B cell (primary cell): ENCODE results near the gene IKZF3. TPM values are rescaled to one million over a fixed set of nuclear protein-coding genes. Genes with fewer than 3 reads are reported as not detected.

ENCODE experiments used
- ATAC-seq: fragments of 200-7000 bp; cut with Tn5 transposase; one replicate; pipeline ENCODE4 v1.10.0; 2021; ENCODE audit warnings: low read depth, mild to moderate bottlenecking, moderate number of reproducible peaks, moderate library complexity
- CTCF ChIA-PET: fragments of 350-600 bp; sonication (Branson Sonifier 250); formaldehyde crosslinking; loops from one replicate; lab custom pipeline; 2021; ENCODE audit warnings: antibody characterized with exemption, inconsistent platforms; lab: Charles Lee
- POLR2A ChIA-PET: fragments of 350-600 bp; sonication (Branson Sonifier 250); formaldehyde crosslinking; loops from one replicate; lab custom pipeline; 2021; ENCODE audit warnings: antibody characterized with exemption; lab: Charles Lee
- DNase-seq: peaks from one replicate; pipeline ENCODE4 v3.0.0; 2013
- H2AFZ ChIP-seq: 2 replicates; pipeline ENCODE4 v1.6.1; 2012; ENCODE audit warnings: mild to moderate bottlenecking, low read depth, low read length; ENCODE audit not compliant: insufficient read depth, poor library complexity, severe bottlenecking
- H3K27ac ChIP-seq, 2 donors: 1 replicate in 1 of 2; 2 replicates in 1 of 2; pipeline ENCODE4 v1.5.1; 2012 to 2013; ENCODE audit warnings: low read length in 2 of 2, mild to moderate bottlenecking in 2 of 2, moderate library complexity in 1 of 2
- H3K27me3 ChIP-seq, 4 experiments: fragments of 200-600 bp in 1 of 4; sonication (generic) in 1 of 4; replicated peaks in 1 of 4; 1 replicate in 2 of 4; 2 replicates in 2 of 4; pipeline versions ENCODE4 v1.6.1 to v1.7.0; 2013 to 2016; ENCODE audit warnings: low read length in 3 of 4, mild to moderate bottlenecking in 2 of 4, mixed read lengths in 1 of 4, moderate library complexity in 1 of 4; ENCODE audit not compliant: insufficient read depth in 4 of 4, control insufficient read depth in 3 of 4; ENCODE audit errors: control extremely low read depth in 1 of 4
- H3K36me3 ChIP-seq, 2 experiments: replicated peaks in 1 of 2; 1 replicate in 1 of 2; 2 replicates in 1 of 2; pipeline versions ENCODE4 v1.6.1 to v1.7.1; 2013; ENCODE audit warnings: low read length in 1 of 2; ENCODE audit not compliant: insufficient read depth in 2 of 2, control insufficient read depth in 1 of 2; ENCODE audit errors: control extremely low read depth in 1 of 2, extremely low read depth in 1 of 2
- H3K4me1 ChIP-seq, 2 donors: fragments of 200-600 bp in 1 of 2; sonication (generic) in 1 of 2; 1 replicate in 1 of 2; 2 replicates in 1 of 2; pipeline versions ENCODE4 v1.5.1 to v1.6.1; 2013 to 2017; ENCODE audit warnings: low read length in 2 of 2; ENCODE audit not compliant: control insufficient read depth in 2 of 2, insufficient read depth in 2 of 2
- H3K4me2 ChIP-seq: replicated peaks from 2 replicates; pipeline ENCODE3; 2012; ENCODE audit warnings: mild to moderate bottlenecking, low read depth, low read length; ENCODE audit not compliant: poor library complexity, severe bottlenecking
- H3K4me3 ChIP-seq, 5 experiments: fragments of 200-600 bp in 1 of 5; sonication (generic) in 1 of 5; 1 replicate in 3 of 5; 2 replicates in 2 of 5; pipeline versions ENCODE4 v1.5.1 to v1.7.0; 2011 to 2016; ENCODE audit warnings: low read length in 4 of 5, mild to moderate bottlenecking in 4 of 5, low read depth in 2 of 5, control low read depth in 1 of 5, moderate library complexity in 1 of 5; ENCODE audit not compliant: insufficient read depth in 1 of 5; ENCODE audit errors: control extremely low read depth in 1 of 5, extremely low read depth in 1 of 5
- H3K79me2 ChIP-seq: fragments of 200-600 bp; sonication (generic); one replicate; pipeline ENCODE4 v1.6.0; 2016; ENCODE audit warnings: low read length; ENCODE audit not compliant: control insufficient read depth, insufficient read depth
- H3K9ac ChIP-seq: fragments of 200-600 bp; sonication (generic); 2 replicates; pipeline ENCODE4 v1.6.1; 2017; ENCODE audit warnings: mild to moderate bottlenecking, low read length, moderate library complexity
- H3K9me3 ChIP-seq, 3 donors: one replicate each; pipeline versions ENCODE4 v1.6.1 to v1.7.1; 2013; ENCODE audit warnings: low read length in 2 of 3; ENCODE audit not compliant: control insufficient read depth in 2 of 3, insufficient read depth in 1 of 3; ENCODE audit errors: control extremely low read depth in 1 of 3
- H4K20me1 ChIP-seq: 2 replicates; pipeline ENCODE4 v1.6.0; 2012; ENCODE audit warnings: mild to moderate bottlenecking, low read length; ENCODE audit not compliant: insufficient read depth, control insufficient read depth, poor library complexity, severe bottlenecking
- H3K27ac Mint-ChIP-seq: one replicate; pipeline ENCODE4 v1.8.0; 2021; ENCODE audit warnings: mixed read lengths
- H3K27me3 Mint-ChIP-seq: one replicate; pipeline ENCODE4 v1.8.0; 2021; ENCODE audit warnings: mixed read lengths
- H3K4me1 Mint-ChIP-seq: one replicate; pipeline ENCODE4 v1.8.0; 2021; ENCODE audit warnings: mixed read lengths
- H3K4me3 Mint-ChIP-seq: one replicate; pipeline ENCODE4 v1.8.0; 2021; ENCODE audit warnings: mixed read lengths
- H3K9me3 Mint-ChIP-seq: one replicate; pipeline ENCODE4 v1.8.0; 2022; ENCODE audit warnings: mixed read lengths; ENCODE audit not compliant: insufficient read depth
- EZH2 ChIP-seq: IDR thresholded peaks from 2 replicates; pipeline ENCODE4 v1.6.1; 2012; ENCODE audit warnings: borderline replicate concordance, low read depth, mild to moderate bottlenecking, moderate library complexity, low read length; ENCODE audit not compliant: insufficient read depth, poor library complexity, severe bottlenecking
- WGBS: methylation state at CpG from one replicate; pipeline ENCODE4 v1.1.5; 2013; ENCODE audit warnings: missing lambda C conversion rate; ENCODE audit not compliant: insufficient coverage; 5-methylcytosine and 5-hydroxymethylcytosine counted together
- intact Hi-C: fragments of 100-400 bp; cut with micrococcal nuclease; formaldehyde crosslinking; loops from one replicate; pipeline ENCODE4 v1.10.0; 2022
- polyA plus RNA-seq: library from polyadenylated mRNA; depleted of rRNA; stranded (reverse); fragments of >200 nt; gene quantifications from 2 replicates; pipeline ENCODE4 v1.2.3, GENCODE V29; 2012
- total RNA-seq, 2 donors: library from RNA; stranded (reverse); fragments of 120-200 nt in 1 of 2; gene quantifications; 1 replicate in 1 of 2; 2 replicates in 1 of 2; pipeline versions ENCODE4 v1.2.3 to v1.2.4, GENCODE V29; 2013 to 2022
- TF ChIP-seq, protein P1 (sequence below): fragments of 200-600 bp; IDR thresholded peaks from one replicate; pipeline ENCODE4 v1.8.0; 2022; ENCODE audit warnings: antibody characterized with exemption, mild to moderate bottlenecking

IKZF3 gene
- total and polyA plus RNA-seq, 2 donors (not counting 1 experiment from before 2014, with no cell fraction given), result 63.0 to 178 TPM

DNA sequence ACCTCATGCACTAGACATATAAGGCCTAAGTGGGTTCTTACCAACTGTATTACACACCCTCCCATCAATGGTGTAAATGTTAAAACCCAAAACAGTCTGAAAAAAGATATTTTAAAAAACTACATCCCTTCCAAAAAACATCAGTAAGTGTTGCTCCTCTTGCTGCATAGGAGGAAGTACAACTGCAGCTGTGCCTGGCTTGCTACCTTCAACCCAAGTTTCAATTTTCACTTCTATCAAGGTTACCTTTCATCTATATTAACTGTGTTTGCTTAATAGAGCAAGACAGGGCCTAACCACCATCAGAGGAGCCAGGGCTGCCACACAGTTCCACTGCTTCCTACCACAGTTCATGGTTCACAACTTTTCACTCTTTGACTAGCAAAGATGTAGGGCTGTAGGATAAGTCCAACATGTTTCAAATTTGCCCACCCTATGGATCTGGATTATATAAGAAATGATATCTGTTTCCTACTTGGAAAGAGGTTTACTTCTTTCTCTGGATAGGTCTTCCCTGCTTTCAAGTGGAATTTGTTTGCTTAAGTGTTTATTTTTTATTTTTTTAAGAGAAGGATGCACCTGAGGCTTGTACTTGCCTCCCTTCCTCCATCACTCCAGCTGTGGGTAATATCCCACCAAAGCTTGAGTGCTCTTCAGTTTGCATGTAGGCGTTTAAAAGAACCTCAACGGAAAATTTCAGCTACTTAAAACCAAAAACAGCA, 69.7 kb downstream of the IKZF3 start:
- Histone ChIP-seq H3K27ac (peak overlapping the region; percentile 70 to 86), H3K9me3 (no peaks in the 10 kb centered on the region), H3K4me1 (peaks cover 81 to 86% of the 10 kb centered on the region in 2 donors), H3K4me3 (peak overlapping the region in 1 of 5 experiments; percentile 30), H3K27me3 (no peaks in the 10 kb centered on the region), H3K9ac (peak overlapping the region; percentile 36), H3K79me2 (peaks cover 73% of the 10 kb centered on the region), H3K36me3 (peaks cover 3 to 48% of the 10 kb centered on the region in 2 experiments), H2AFZ (no peak overlapping the region), H3K4me2 (peak overlapping the region; percentile 63), H4K20me1 (no peaks in the 10 kb centered on the region)
- no peaks in the 10 kb centered on the region for H3K27me3 Mint-ChIP-seq
- no CpG with 5 or more reads among the region's 2 CpGs for WGBS
- DNase-seq (peak; percentile 89), ATAC-seq (peak; percentile 95)
- peak overlapping the region; percentile 91 for H3K27ac Mint-ChIP-seq
- no peaks in the 10 kb centered on the region for H3K9me3 Mint-ChIP-seq
- POLR2A ChIA-PET, result interaction anchor here (0.9 to 3.7 kb wide), 10 partner anchors 8 to 68 kb away, joined by 3 to 48 read pairs (median 5); no protein-coding TSS in a partner anchor
- CTCF ChIA-PET, result interaction anchor here (0.6 to 4.5 kb wide), 18 partner anchors 8 to 186 kb away, joined by 3 to 31 read pairs (median 4); partner anchors contain the start of genes MIEN1 and PSMD3
- TF ChIP-seq, protein P1, sequence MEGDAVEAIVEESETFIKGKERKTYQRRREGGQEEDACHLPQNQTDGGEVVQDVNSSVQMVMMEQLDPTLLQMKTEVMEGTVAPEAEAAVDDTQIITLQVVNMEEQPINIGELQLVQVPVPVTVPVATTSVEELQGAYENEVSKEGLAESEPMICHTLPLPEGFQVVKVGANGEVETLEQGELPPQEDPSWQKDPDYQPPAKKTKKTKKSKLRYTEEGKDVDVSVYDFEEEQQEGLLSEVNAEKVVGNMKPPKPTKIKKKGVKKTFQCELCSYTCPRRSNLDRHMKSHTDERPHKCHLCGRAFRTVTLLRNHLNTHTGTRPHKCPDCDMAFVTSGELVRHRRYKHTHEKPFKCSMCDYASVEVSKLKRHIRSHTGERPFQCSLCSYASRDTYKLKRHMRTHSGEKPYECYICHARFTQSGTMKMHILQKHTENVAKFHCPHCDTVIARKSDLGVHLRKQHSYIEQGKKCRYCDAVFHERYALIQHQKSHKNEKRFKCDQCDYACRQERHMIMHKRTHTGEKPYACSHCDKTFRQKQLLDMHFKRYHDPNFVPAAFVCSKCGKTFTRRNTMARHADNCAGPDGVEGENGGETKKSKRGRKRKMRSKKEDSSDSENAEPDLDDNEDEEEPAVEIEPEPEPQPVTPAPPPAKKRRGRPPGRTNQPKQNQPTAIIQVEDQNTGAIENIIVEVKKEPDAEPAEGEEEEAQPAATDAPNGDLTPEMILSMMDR, result no peak
- TF ChIP-seq EZH2, result no peak
- H3K4me3 Mint-ChIP-seq, result peak overlapping the region; percentile 69
- intact Hi-C loops, result loop anchor here (1.0 to 2.0 kb wide), 5 partner anchors 14 to 71 kb away; no protein-coding TSS in a partner anchor
- H3K4me1 Mint-ChIP-seq, result peaks cover 72% of the 10 kb centered on the region
